ENCODE results near the gene CGB2. TPM values are rescaled to one million over a fixed set of nuclear protein-coding genes. Genes with fewer than 3 reads are reported as not detected.
A peak's percentile ranks its signal among the peaks of the same experiment; 100 is the strongest.

Gene CGB2
- total RNA-seq, 1 experiment from 2014 or later, result not detected

DNA sequence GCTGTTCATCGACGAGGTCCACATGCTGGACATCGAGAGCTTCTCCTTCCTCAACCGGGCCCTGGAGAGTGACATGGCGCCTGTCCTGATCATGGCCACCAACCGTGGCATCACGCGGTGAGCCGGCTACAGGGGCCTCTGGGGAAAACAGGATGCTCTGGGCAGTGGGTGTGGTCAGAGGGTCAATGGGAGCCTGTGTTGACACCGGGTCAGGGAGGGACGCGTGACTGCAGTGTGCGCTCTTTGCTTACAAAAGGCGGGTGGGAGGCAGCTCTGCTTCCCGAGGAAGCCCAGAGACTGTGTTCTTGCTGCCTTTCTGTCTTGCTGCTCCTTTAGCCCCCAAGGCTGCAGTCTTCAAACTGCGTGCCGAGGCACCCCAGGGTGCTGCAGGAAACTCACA lies 20.5 kb upstream of the CGB2 start:
- BruUV-seq (replicated peaks), result no TSS peak

DNA sequence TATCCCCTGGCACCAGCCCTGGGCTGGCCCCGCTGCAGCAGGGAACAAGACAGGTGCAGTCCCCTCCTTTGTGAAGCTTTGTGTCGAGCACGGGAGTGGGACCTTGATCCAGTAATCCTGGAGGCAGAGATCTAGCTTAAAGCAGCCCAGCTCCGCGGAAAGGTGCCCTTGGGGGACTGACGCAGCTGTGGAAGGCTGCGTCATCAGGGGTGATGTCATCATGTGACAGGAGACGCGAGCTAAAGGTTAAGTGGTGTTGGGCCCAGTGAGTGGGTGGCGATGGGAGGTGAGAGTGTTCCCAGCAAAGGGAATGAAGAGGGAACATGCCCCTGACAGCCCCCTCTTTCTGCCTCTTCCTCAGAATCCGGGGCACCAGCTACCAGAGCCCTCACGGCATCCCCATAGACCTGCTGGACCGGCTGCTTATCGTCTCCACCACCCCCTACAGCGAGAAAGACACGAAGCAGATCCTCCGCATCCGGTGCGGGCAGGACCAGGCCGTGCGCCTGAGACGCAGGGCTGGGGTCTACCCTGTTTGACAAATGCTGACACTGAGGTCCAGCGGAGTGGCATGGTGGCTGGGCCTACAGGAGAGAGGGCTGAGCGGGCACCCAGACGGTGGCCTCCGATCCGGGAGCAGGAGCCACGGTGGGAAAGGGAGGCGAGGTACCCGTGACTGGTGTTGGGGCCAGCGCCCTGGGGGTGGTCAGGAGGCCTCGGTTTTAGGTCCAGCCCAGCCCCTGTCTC lies 17.4 kb upstream of the CGB2 start:
- CTCF ChIA-PET, result interaction anchor here (0.6 to 0.9 kb wide), 2 partner anchors 21 to 460 kb away, joined by 3 to 8 read pairs; partner anchors contain the start of genes GYS1 and RUVBL2
- peaks cover 5% of the 10 kb centered on the region for H3K4me1 Mint-ChIP-seq (ENCODE audit: low read depth, unreplicated experiment)
- intact Hi-C loops (cut with micrococcal nuclease; ENCODE audit: unreplicated experiment), result no loop called here

More for the DNA sequence above, 20.5 kb upstream of the CGB2 start:
- TF ChIP-seq, protein P1, sequence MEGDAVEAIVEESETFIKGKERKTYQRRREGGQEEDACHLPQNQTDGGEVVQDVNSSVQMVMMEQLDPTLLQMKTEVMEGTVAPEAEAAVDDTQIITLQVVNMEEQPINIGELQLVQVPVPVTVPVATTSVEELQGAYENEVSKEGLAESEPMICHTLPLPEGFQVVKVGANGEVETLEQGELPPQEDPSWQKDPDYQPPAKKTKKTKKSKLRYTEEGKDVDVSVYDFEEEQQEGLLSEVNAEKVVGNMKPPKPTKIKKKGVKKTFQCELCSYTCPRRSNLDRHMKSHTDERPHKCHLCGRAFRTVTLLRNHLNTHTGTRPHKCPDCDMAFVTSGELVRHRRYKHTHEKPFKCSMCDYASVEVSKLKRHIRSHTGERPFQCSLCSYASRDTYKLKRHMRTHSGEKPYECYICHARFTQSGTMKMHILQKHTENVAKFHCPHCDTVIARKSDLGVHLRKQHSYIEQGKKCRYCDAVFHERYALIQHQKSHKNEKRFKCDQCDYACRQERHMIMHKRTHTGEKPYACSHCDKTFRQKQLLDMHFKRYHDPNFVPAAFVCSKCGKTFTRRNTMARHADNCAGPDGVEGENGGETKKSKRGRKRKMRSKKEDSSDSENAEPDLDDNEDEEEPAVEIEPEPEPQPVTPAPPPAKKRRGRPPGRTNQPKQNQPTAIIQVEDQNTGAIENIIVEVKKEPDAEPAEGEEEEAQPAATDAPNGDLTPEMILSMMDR (IDR thresholded peaks at IDR 0.05; ENCODE audit: insufficient read depth in 1 of 2, low read depth in 1 of 2, low read length in 1 of 2, severe bottlenecking in 1 of 2, unreplicated experiment in 1 of 2), result no peak
- Mint-ChIP-seq H3K4me3 (ENCODE audit: unreplicated experiment) (no peak overlapping the region), H3K27ac (ENCODE audit: unreplicated experiment) (no peak overlapping the region), H3K36me3 (ENCODE audit: insufficient read depth, unreplicated experiment) (peaks cover 44% of the 10 kb centered on the region), H3K4me1 (ENCODE audit: low read depth, unreplicated experiment) (no peaks in the 10 kb centered on the region), H3K9me3 (ENCODE audit: unreplicated experiment) (no peaks in the 10 kb centered on the region), H3K27me3 (ENCODE audit: insufficient read depth, unreplicated experiment) (no peaks in the 10 kb centered on the region)
- no peak overlapping the region for H3K4me3 ChIP-seq (ENCODE audit: low read depth, low read length)
- no peak for DNase-seq
- H3K9me3 ChIP-seq, result no peaks in the 10 kb centered on the region
- CTCF ChIA-PET, result no interaction called here
- H3K27me3 ChIP-seq (replicated peaks; ENCODE audit: control insufficient read depth, insufficient read depth, low read length), result no peaks in the 10 kb centered on the region
- no peaks in the 10 kb centered on the region for H3K4me1 ChIP-seq
- POLR2A ChIA-PET, result no interaction called here
- intact Hi-C loops (cut with micrococcal nuclease; ENCODE audit: unreplicated experiment), result no loop called here
- peaks cover 3% of the 10 kb centered on the region; the same call in 1 of the 2 replicates for H3K36me3 ChIP-seq (ENCODE audit: control insufficient read depth, insufficient read depth, low read length)

DNA sequence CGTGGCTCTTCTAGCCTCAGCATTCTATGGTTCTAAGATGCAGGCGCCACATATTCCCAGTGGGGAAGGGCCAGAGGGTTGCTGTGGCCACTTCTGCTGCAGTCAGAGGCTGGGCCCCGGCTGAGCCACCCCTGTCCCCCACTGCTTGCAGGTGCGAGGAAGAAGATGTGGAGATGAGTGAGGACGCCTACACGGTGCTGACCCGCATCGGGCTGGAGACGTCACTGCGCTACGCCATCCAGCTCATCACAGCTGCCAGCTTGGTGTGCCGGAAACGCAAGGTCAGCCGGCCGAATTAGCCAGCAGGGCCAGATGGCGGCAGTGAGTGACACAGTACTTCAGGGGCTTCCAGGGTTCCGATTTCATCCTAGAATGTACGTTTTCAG lies 16.8 kb upstream of the CGB2 start:
- Histone ChIP-seq H3K9me3 (no peaks in the 10 kb centered on the region), H3K4me1 (0 out of 2 replicates have a peak, but pooled peaks cover 9% of the 10 kb centered on the region), H3K4me3 (ENCODE audit: low read depth, low read length) (no peak overlapping the region), H3K36me3 (ENCODE audit: control insufficient read depth, insufficient read depth, low read length) (peaks cover 1% of the 10 kb centered on the region; the same call in 1 of the 2 replicates), H3K27me3 (replicated peaks; ENCODE audit: control insufficient read depth, insufficient read depth, low read length) (no peaks in the 10 kb centered on the region)
- Mint-ChIP-seq H3K36me3 (ENCODE audit: insufficient read depth, unreplicated experiment) (peaks cover 40% of the 10 kb centered on the region), H3K27me3 (ENCODE audit: insufficient read depth, unreplicated experiment) (no peaks in the 10 kb centered on the region), H3K27ac (ENCODE audit: unreplicated experiment) (no peak overlapping the region), H3K4me3 (ENCODE audit: unreplicated experiment) (no peak overlapping the region), H3K9me3 (ENCODE audit: unreplicated experiment) (no peaks in the 10 kb centered on the region), H3K4me1 (ENCODE audit: low read depth, unreplicated experiment) (peaks cover 6% of the 10 kb centered on the region)
- TF ChIP-seq, protein P1 (IDR thresholded peaks at IDR 0.05; ENCODE audit: insufficient read depth in 1 of 2, low read depth in 1 of 2, low read length in 1 of 2, severe bottlenecking in 1 of 2, unreplicated experiment in 1 of 2), result no peak
- intact Hi-C loops (cut with micrococcal nuclease; ENCODE audit: unreplicated experiment), result no loop called here
- BruUV-seq (replicated peaks), result no TSS peak
- ChIA-PET CTCF (interaction anchor here (0.6 kb wide), 1 partner anchor 461 kb away, joined by 8 read pairs; no protein-coding TSS in a partner anchor), POLR2A (no interaction called here)
- no peak for DNase-seq

More for the DNA sequence above, 17.4 kb upstream of the CGB2 start:
- peak overlapping the region; percentile 37 for H3K27ac Mint-ChIP-seq (ENCODE audit: unreplicated experiment)
- H3K27me3 ChIP-seq (replicated peaks; ENCODE audit: control insufficient read depth, insufficient read depth, low read length), result no peaks in the 10 kb centered on the region
- DNase-seq, result no peak
- no peaks in the 10 kb centered on the region for H3K9me3 Mint-ChIP-seq (ENCODE audit: unreplicated experiment)
- no peak overlapping the region for H3K4me3 ChIP-seq (ENCODE audit: low read depth, low read length)
- BruUV-seq (replicated peaks), result no TSS peak
- 0 out of 2 replicates have a peak, but pooled peaks cover 4% of the 10 kb centered on the region for H3K4me1 ChIP-seq
- H3K36me3 ChIP-seq (ENCODE audit: control insufficient read depth, insufficient read depth, low read length), result peaks cover 3% of the 10 kb centered on the region; the same call in 1 of the 2 replicates
- H3K9me3 ChIP-seq, result no peaks in the 10 kb centered on the region
- POLR2A ChIA-PET, result no interaction called here
- peaks cover 41% of the 10 kb centered on the region for H3K36me3 Mint-ChIP-seq (ENCODE audit: insufficient read depth, unreplicated experiment)
- no peaks in the 10 kb centered on the region for H3K27me3 Mint-ChIP-seq (ENCODE audit: insufficient read depth, unreplicated experiment)
- no peak overlapping the region for H3K4me3 Mint-ChIP-seq (ENCODE audit: unreplicated experiment)
- TF ChIP-seq, protein P1 (IDR thresholded peaks at IDR 0.05; ENCODE audit: insufficient read depth in 1 of 2, low read depth in 1 of 2, low read length in 1 of 2, severe bottlenecking in 1 of 2, unreplicated experiment in 1 of 2), result no peak

Data from Caco-2 (cell line).